ENCODE measurements around the gene CDC42EP4.

CDC42EP4 gene

DNA sequence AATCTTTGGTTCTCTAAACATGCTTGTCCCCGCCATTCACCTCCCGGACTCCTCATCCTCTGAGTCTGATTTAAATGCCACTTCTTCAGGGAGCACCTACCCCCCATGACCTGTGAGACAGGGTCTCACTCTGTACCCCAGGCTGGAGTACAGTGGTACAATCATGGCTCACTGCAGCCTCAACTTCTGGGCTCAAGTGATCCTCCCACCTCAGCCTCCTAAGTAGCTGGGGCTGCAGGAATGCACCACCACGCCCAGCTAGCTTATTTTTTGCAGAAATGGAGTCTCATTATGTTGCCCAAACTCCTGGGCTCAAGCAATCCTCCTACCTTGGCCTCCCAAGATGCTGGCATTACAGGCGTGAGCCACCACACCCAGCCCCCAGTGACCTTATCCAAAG, 37.3 kb downstream of the CDC42EP4 start:
- in situ Hi-C loops (cut with HindIII; ENCODE audit: low sequenced_read_pairs), result no loop called here

DNA sequence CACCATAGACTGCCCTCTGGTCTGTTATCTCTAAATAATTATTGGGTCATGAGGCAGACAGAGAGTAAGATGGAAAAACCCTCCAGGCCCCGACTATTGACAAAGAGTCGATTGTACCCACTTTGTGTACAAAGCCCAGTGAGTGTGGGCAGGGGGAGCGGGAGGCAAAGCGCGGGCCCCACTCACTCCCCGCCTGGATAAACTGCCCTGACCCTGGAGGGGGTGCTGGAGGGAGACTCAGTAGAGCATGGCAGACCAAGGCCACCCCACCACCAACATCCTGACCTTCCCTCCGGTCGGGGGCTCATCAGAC, 38.9 kb downstream of the CDC42EP4 start:
- DNase-seq (ENCODE audit: low read depth, low spot score), result no peak
- no peak overlapping the region for H3K4me3 ChIP-seq (ENCODE audit: low read depth, low read length)
- in situ Hi-C loops (cut with HindIII; ENCODE audit: low sequenced_read_pairs), result no loop called here
- TF ChIP-seq CTCF (IDR thresholded peaks at IDR 0.05; ENCODE audit: low read depth, low read length), result no peak

More for the DNA sequence above, 37.3 kb downstream of the CDC42EP4 start:
- no peak overlapping the region for H3K4me3 ChIP-seq (ENCODE audit: low read depth, low read length)
- no peak for TF ChIP-seq CTCF (IDR thresholded peaks at IDR 0.05; ENCODE audit: low read depth, low read length)
- DNase-seq (ENCODE audit: low read depth, low spot score), result no peak

DNA sequence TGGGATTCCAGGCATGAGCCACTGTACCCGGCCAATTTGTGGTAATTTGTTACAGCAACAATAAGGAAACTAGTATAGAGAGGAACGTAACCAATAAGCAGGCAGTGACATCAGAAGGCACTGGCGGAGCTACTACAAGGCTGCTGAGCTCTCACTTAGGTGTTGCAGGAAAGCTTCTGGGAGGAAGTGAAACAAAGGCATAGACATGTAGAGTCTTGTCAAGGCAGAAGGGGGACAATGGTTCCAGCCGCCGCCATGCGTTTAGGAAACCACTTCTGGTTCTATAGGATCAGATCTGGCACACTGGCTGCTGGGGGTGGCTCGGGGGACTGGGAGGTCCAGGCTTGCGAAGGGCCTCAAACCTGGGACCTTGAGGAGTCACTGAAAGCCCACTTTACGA, 40.7 kb downstream of the CDC42EP4 start:
- no peak overlapping the region for H3K4me3 ChIP-seq (ENCODE audit: low read depth, low read length)
- in situ Hi-C loops (cut with HindIII; ENCODE audit: low sequenced_read_pairs), result no loop called here
- no peak for TF ChIP-seq CTCF (IDR thresholded peaks at IDR 0.05; ENCODE audit: low read depth, low read length)
- DNase-seq (ENCODE audit: low read depth, low spot score), result no peak

GRCh38 chr17:73269791-73270190, 42.0 kb downstream of the CDC42EP4 start:
- in situ Hi-C loops (cut with HindIII; ENCODE audit: low sequenced_read_pairs), result no loop called here
- DNase-seq (ENCODE audit: low read depth, low spot score), result no peak
- no peak for TF ChIP-seq CTCF (IDR thresholded peaks at IDR 0.05; ENCODE audit: low read depth, low read length)
- no peak overlapping the region for H3K4me3 ChIP-seq (ENCODE audit: low read depth, low read length)

- TF ChIP-seq CTCF (IDR thresholded peaks at IDR 0.05; ENCODE audit: low read depth, low read length), result no peak
- no peak for DNase-seq (ENCODE audit: low read depth, low spot score)
- in situ Hi-C loops (cut with HindIII; ENCODE audit: low sequenced_read_pairs), result no loop called here
- H3K4me3 ChIP-seq (ENCODE audit: low read depth, low read length), result no peak overlapping the region
These were observed 42.5 kb downstream of the CDC42EP4 start for GRCh38 chr17:73269329-73269615.

DNA sequence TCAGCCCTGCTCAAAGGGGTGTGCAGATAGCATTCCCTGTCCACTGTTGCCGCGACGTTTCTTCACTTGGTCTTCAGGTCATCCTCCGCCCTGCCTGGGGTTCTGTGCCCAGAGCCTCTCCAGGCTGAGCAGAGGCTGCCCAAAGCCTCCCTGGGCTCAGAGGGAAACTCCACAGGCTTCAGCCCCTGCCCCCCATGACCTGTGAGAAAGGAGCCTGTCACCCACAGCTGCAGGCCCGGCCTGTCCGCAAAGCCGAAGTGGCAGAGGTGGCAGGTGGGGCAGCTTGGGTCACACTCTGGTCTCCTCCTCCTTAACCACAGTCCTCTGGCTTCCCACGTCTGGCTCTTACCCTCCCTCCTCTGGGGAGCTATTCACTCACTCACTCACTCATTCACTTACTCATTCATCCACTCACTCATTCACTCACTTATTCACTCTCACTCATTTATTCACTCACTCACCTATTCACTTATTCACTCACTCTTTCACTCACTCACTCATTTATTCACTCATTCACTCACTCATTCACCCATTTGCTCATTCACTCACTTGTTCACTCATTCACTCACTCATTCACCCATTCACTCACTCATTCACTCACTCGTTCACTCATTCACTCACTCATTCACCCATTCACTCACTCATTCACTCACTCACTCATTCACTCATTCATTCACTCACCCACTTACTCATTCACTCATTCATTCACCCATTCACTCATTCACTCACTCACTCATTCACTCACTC, 43.0 kb downstream of the CDC42EP4 start:
- TF ChIP-seq CTCF (IDR thresholded peaks at IDR 0.05; ENCODE audit: low read depth, low read length), result no peak
- no peak overlapping the region for H3K4me3 ChIP-seq (ENCODE audit: low read depth, low read length)
- in situ Hi-C loops (cut with HindIII; ENCODE audit: low sequenced_read_pairs), result no loop called here
- no peak for DNase-seq (ENCODE audit: low read depth, low spot score)
